Coronary artery (tissue), 2 donors: ENCODE data around the gene C6orf62.
"Not testable (repeated sequence)": the region's sequence is repeated elsewhere in the genome, so short reads cannot be mapped to it uniquely, and the experiment has no call there.

Experiments used
- DNase-seq: peaks from one replicate; pipeline ENCODE4 v3.0.0-alpha.2; 2017; ENCODE audit warnings: low spot score
- H3K27ac ChIP-seq, 2 donors: fragments of 200-600 bp; sonication (generic); one replicate each; pipeline ENCODE4 v1.5.1; 2016 to 2019
- H3K4me3 ChIP-seq: fragments of 200-600 bp; sonication (generic); 2 replicates; pipeline ENCODE4 v1.5.1; 2016; ENCODE audit warnings: mild to moderate bottlenecking, moderate library complexity
- CTCF ChIP-seq: fragments of 200-600 bp; sonication (generic); IDR thresholded peaks from one replicate; pipeline ENCODE4 v1.5.1; 2019; ENCODE audit warnings: antibody characterized with exemption

The C6orf62 gene

DNA sequence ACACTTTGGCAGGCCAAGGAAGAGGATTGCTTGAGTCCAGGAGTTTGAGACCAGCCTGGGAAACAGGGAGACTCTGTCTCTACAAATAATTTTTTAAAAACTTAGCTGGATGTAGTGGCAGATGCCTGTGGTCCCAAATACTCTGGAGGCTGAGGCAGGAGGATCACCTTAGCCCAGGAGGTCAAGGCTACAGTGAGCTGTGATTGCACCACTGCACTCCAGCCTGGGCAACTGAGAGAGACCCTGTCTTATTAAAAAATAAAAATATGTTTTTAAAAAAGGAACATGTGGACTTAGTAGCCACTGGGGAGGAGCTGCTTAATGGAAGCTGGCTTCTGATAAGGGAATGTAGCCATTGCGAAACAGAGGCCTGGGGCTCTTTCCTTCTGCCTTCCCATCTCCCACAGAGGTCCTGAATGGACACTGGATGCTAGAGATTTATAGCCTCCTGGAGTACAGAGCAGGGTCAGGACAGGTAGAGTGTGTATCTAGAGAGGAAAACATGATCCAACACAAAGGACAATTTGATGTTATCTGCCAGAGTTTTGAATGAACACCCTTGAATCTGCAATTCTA lies 34.1 kb upstream of the C6orf62 start:
- Histone ChIP-seq H3K27ac (no peak overlapping the region), H3K4me3 (no peak overlapping the region)
- no peak for DNase-seq
- TF ChIP-seq CTCF, result no peak

GRCh38 chr6:24752503-24752902 lies 33.5 kb upstream of the C6orf62 start:
- H3K4me3 ChIP-seq, result no peak overlapping the region
- no peak for DNase-seq
- no peak for TF ChIP-seq CTCF
- H3K27ac ChIP-seq, result no peak overlapping the region

DNA sequence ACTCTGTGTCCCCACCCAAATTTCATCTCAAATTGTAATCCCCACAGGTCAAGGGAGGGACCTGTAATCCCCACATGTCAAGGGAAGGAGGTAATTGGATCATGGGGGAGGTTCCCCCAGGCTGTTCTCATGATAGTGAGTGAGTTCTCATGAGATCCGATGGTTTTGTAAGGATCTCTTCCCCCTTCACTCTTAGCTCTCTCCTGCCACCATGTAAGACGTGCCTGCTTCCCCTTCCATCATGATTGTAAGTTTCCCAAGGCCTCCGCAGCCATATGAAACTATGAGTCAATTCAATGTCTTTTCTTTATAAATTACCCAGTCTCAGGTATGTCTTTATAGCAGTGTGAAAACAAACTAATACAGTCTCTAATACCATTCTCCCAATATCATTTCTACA lies 31.9 kb upstream of the C6orf62 start:
- not testable (repeated sequence) for H3K4me3 ChIP-seq, DNase-seq, H3K27ac ChIP-seq

GRCh38 chr6:24749297-24749696 lies 30.3 kb upstream of the C6orf62 start:
- TF ChIP-seq CTCF, result no peak
- no peak overlapping the region for H3K4me3 ChIP-seq
- DNase-seq, result no peak
- peak overlapping the region in 1 of 2 donors; percentile 1 for H3K27ac ChIP-seq

- H3K4me3 ChIP-seq, result no peak overlapping the region
- peak overlapping the region in 1 of 2 donors; percentile 32 for H3K27ac ChIP-seq
- TF ChIP-seq CTCF, result no peak
- no peak for DNase-seq
Measured at GRCh38 chr6:24744911-24745310, 26.0 kb upstream of the C6orf62 start.

DNA sequence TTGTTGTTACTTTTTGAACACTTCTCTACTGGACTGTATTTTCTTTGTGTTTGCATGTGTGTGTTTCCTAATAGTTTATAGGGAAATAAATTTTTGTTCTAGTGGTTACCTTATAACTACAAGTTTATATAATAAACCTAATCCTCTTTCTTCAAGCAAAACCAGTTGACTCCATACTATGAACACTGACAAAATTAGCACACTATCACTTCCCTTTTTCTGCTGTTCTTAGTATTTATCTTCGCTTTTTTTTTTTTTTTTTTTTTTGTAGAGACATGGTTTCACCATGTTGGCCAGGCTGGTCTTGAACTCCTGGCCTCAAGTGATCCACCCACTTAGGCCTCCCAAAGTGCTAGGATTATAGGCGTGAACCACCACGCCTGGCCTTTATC lies 25.0 kb upstream of the C6orf62 start:
- DNase-seq, result no peak
- H3K4me3 ChIP-seq, result no peak overlapping the region
- no peak for TF ChIP-seq CTCF
- peak overlapping the region in 1 of 2 donors; percentile 76 for H3K27ac ChIP-seq

GRCh38 chr6:24743265-24743943 lies 24.4 kb upstream of the C6orf62 start:
- DNase-seq, result no peak
- peak overlapping the region; percentile 22 to 76 for H3K27ac ChIP-seq
- H3K4me3 ChIP-seq, result no peak overlapping the region
- no peak for TF ChIP-seq CTCF
